ENCODE results near the gene CTXN2. TPM values are rescaled to one million over a fixed set of nuclear protein-coding genes. Genes with fewer than 3 reads are reported as not detected.

The CTXN2 gene
- total and polyA plus RNA-seq, 2 of the 13 experiments (the other 11 are each of a cell fraction or from before 2014, with no cell fraction given), result not detected

GRCh38 chr15:48170981-48171380 lies 20.5 kb upstream of the CTXN2 start:
- POLR2A ChIA-PET, result no interaction called here
- H3K4me2 ChIP-seq (ENCODE audit: low read depth, low read length), result no peak overlapping the region
- CTCF ChIA-PET (ENCODE audit: low intra/inter-chr PET ratio, low total read pairs), result no interaction called here
- H3K79me2 ChIP-seq (ENCODE audit: insufficient read depth, low read length), result peaks cover 3% of the 10 kb centered on the region
- H3K27ac ChIP-seq (ENCODE audit: extremely low read length, insufficient read depth, low read length), result no peak overlapping the region
- ATAC-seq (no peak), DNase-seq (ENCODE audit: low spot score) (peak; percentile 11), FAIRE-seq (no peak)
- H3K4me3 ChIP-seq (replicated peaks in 1 of 3; ENCODE audit: insufficient read depth in 1 of 3, low read depth in 2 of 3, low read length in 3 of 3), result no peak overlapping the region
- TF ChIP-seq DNMT1 (CRISPR knock-in tag; IDR thresholded peaks at IDR 0.05), result no peak
- TF ChIP-seq, protein P1, sequence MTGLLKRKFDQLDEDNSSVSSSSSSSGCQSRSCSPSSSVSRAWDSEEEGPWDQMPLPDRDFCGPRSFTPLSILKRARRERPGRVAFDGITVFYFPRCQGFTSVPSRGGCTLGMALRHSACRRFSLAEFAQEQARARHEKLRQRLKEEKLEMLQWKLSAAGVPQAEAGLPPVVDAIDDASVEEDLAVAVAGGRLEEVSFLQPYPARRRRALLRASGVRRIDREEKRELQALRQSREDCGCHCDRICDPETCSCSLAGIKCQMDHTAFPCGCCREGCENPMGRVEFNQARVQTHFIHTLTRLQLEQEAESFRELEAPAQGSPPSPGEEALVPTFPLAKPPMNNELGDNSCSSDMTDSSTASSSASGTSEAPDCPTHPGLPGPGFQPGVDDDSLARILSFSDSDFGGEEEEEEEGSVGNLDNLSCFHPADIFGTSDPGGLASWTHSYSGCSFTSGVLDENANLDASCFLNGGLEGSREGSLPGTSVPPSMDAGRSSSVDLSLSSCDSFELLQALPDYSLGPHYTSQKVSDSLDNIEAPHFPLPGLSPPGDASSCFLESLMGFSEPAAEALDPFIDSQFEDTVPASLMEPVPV (CRISPR knock-in tag; IDR thresholded peaks at IDR 0.05), result no peak
- TF ChIP-seq DMTF1 (CRISPR knock-in tag; IDR thresholded peaks at IDR 0.05), result no peak
- TF ChIP-seq FOXA3 (CRISPR knock-in tag; IDR thresholded peaks at IDR 0.05), result peak; percentile 13; the same call in 1 of the 2 replicates
- TF ChIP-seq ZNF225 (CRISPR knock-in tag; IDR thresholded peaks at IDR 0.05), result no peak
- TF ChIP-seq, protein P2, sequence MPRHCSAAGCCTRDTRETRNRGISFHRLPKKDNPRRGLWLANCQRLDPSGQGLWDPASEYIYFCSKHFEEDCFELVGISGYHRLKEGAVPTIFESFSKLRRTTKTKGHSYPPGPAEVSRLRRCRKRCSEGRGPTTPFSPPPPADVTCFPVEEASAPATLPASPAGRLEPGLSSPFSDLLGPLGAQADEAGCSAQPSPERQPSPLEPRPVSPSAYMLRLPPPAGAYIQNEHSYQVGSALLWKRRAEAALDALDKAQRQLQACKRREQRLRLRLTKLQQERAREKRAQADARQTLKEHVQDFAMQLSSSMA (CRISPR knock-in tag; IDR thresholded peaks at IDR 0.05), result no peak
- TF ChIP-seq ZFP82 (CRISPR knock-in tag; IDR thresholded peaks at IDR 0.05; ENCODE audit: borderline replicate concordance), result no peak
- TF ChIP-seq EED (CRISPR knock-in tag; IDR thresholded peaks at IDR 0.05), result no peak
- no peak for TF ChIP-seq ZNF350 (CRISPR knock-in tag; IDR thresholded peaks at IDR 0.05; ENCODE audit: borderline replicate concordance, low read depth)
- TF ChIP-seq TGIF2 (CRISPR knock-in tag; IDR thresholded peaks at IDR 0.05), result no peak
- TF ChIP-seq CREB3 (CRISPR knock-in tag; IDR thresholded peaks at IDR 0.05), result no peak
- no peak for TF ChIP-seq KMT2B (CRISPR knock-in tag; IDR thresholded peaks at IDR 0.05)
- TF ChIP-seq, protein P3, sequence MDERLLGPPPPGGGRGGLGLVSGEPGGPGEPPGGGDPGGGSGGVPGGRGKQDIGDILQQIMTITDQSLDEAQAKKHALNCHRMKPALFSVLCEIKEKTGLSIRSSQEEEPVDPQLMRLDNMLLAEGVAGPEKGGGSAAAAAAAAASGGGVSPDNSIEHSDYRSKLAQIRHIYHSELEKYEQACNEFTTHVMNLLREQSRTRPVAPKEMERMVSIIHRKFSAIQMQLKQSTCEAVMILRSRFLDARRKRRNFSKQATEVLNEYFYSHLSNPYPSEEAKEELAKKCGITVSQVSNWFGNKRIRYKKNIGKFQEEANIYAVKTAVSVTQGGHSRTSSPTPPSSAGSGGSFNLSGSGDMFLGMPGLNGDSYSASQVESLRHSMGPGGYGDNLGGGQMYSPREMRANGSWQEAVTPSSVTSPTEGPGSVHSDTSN (CRISPR knock-in tag; IDR thresholded peaks at IDR 0.05), result no peak
- TF ChIP-seq ZBTB8A (CRISPR knock-in tag; IDR thresholded peaks at IDR 0.05; ENCODE audit: borderline replicate concordance, low read depth), result no peak
- peak; percentile 38; the same call in 1 of the 2 replicates for TF ChIP-seq ZNF644 (CRISPR knock-in tag; IDR thresholded peaks at IDR 0.05; ENCODE audit: low read depth)
- TF ChIP-seq ELF4 (CRISPR knock-in tag; IDR thresholded peaks at IDR 0.05; ENCODE audit: borderline replicate concordance), result no peak
- TF ChIP-seq GATA4 (IDR thresholded peaks at IDR 0.05; ENCODE audit: borderline replicate concordance, low read depth), result no peak
- H3K27me3 ChIP-seq (ENCODE audit: control insufficient read depth in 1 of 2, insufficient read depth in 2 of 2, low read length in 2 of 2), result no peaks in the 10 kb centered on the region
- peaks cover 7% of the 10 kb centered on the region; the same call in 1 of the 2 replicates for H3K9me3 ChIP-seq (ENCODE audit: low read length)
- intact Hi-C loops (cut with micrococcal nuclease; ENCODE audit: unreplicated experiment), result no loop called here
- WGBS (ENCODE audit: low lambda C conversion rate), result 25% methylated on average over 1 of the region's 1 CpG
- BruUV-seq (replicated peaks), result no TSS peak
- no peaks in the 10 kb centered on the region for H3K36me3 ChIP-seq (replicated peaks in 1 of 2; ENCODE audit: control insufficient read depth in 1 of 2, insufficient read depth in 2 of 2, low read length in 2 of 2)
- in situ Hi-C loops (cut with HindIII; ENCODE audit: extremely low pct_ligation_motif_present, low pct_unique_long_range_greater_than_20kb), result no loop called here
- H3K4me1 ChIP-seq (ENCODE audit: insufficient read depth, low read length), result peaks cover 8% of the 10 kb centered on the region
- H4K20me1 ChIP-seq (ENCODE audit: insufficient read depth, low read length), result no peaks in the 10 kb centered on the region
- H2AFZ ChIP-seq (ENCODE audit: low read length), result no peak overlapping the region
- H3K9ac ChIP-seq (ENCODE audit: insufficient read depth, low read depth, low read length), result no peak overlapping the region

Measured in HepG2 (cell line).